ENCODE measurements around the gene DEFB108B. TPM values are rescaled to one million over a fixed set of nuclear protein-coding genes. Genes with fewer than 3 reads are reported as not detected.
A peak's percentile ranks its signal among the peaks of the same experiment; 100 is the strongest.
"Not testable (repeated sequence)": the region's sequence is repeated elsewhere in the genome, so short reads cannot be mapped to it uniquely, and the experiment has no call there.

The DEFB108B gene
- polyA plus RNA-seq, 2 of the 4 experiments (the other 2 are of a cell fraction): not detected

GRCh38 chr11:71800335-71800953 is 32.6 kb upstream of the DEFB108B start:
- POLR2A ChIA-PET, FAIRE-seq, H3K4me2 ChIP-seq, H3K27ac ChIP-seq, H3K4me3 ChIP-seq, H3K4me1 ChIP-seq, H3K9me3 ChIP-seq, ATAC-seq: not testable (repeated sequence)
- CTCF ChIA-PET: interaction anchor here (0.6 to 1.8 kb wide), 13 partner anchors 8 to 630 kb away, joined by 3 to 10 read pairs (median 3); no protein-coding TSS in a partner anchor
- peak; percentile 59 to 79 for DNase-seq (ENCODE audit: low read depth in 1 of 2, low spot score in 1 of 2)
- 23% methylated on average over 13 of the region's 13 CpGs for WGBS (ENCODE audit: missing lambda C conversion rate)
- TF ChIP-seq CTCF (IDR thresholded peaks at IDR 0.05): peak; percentile 80
- peak; percentile 56 for TF ChIP-seq SMC3 (IDR thresholded peaks at IDR 0.05)
- TF ChIP-seq RAD21 (conservative IDR thresholded peaks at IDR 0.05 in 1 of 2, IDR thresholded peaks at IDR 0.05 in 1 of 2): peak; percentile 51 to 73; a peak in 4 of 5 replicates

GRCh38 chr11:71801026-71801425 is 32.0 kb upstream of the DEFB108B start:
- FAIRE-seq; POLR2A ChIA-PET; H3K4me2 ChIP-seq; DNase-seq (ENCODE audit: low read depth in 1 of 2, low spot score in 1 of 2); H3K9me3 ChIP-seq; H3K27ac ChIP-seq; ATAC-seq; H3K4me3 ChIP-seq; H3K4me1 ChIP-seq: not testable (repeated sequence)
- 92% methylated on average over 2 of the region's 2 CpGs for WGBS (ENCODE audit: missing lambda C conversion rate)
- CTCF ChIA-PET: interaction anchor here (0.6 to 1.3 kb wide), 8 partner anchors 9 to 630 kb away, joined by 3 to 7 read pairs (median 4); no protein-coding TSS in a partner anchor

GRCh38 chr11:71802874-71803273 is 30.1 kb upstream of the DEFB108B start:
- FAIRE-seq; H3K4me2 ChIP-seq; H3K27ac ChIP-seq; H3K4me1 ChIP-seq; H3K9me3 ChIP-seq; DNase-seq (ENCODE audit: low read depth in 1 of 2, low spot score in 1 of 2); POLR2A ChIA-PET; ATAC-seq; H3K4me3 ChIP-seq: not testable (repeated sequence)
- CTCF ChIA-PET: interaction anchor here (0.8 to 1.6 kb wide), 2 partner anchors 15 to 628 kb away, joined by 3 to 5 read pairs; no protein-coding TSS in a partner anchor
- WGBS (ENCODE audit: missing lambda C conversion rate): 61% methylated on average over 6 of the region's 7 CpGs

- H3K9me3 ChIP-seq; FAIRE-seq; DNase-seq (ENCODE audit: low read depth in 1 of 2, low spot score in 1 of 2); POLR2A ChIA-PET; H3K4me1 ChIP-seq; H3K27ac ChIP-seq; H3K4me2 ChIP-seq; H3K4me3 ChIP-seq; ATAC-seq: not testable (repeated sequence)
- CTCF ChIA-PET: interaction anchor here (1.4 to 1.6 kb wide), 2 partner anchors 10 to 626 kb away, joined by 5 to 6 read pairs; no protein-coding TSS in a partner anchor
- 84% methylated on average over 8 of the region's 9 CpGs for WGBS (ENCODE audit: missing lambda C conversion rate)
These were observed 28.6 kb upstream of the DEFB108B start for GRCh38 chr11:71804158-71804947.

- H3K27ac ChIP-seq; H3K4me3 ChIP-seq; DNase-seq (ENCODE audit: low read depth in 1 of 2, low spot score in 1 of 2); H3K4me1 ChIP-seq; POLR2A ChIA-PET; ATAC-seq; FAIRE-seq; H3K9me3 ChIP-seq: not testable (repeated sequence)
- peak overlapping the region; percentile 65; the same call in 2 of the 3 replicates for H3K4me2 ChIP-seq
- WGBS (ENCODE audit: missing lambda C conversion rate): 98% methylated on average over 3 of the region's 3 CpGs
- CTCF ChIA-PET: interaction anchor here (1.3 to 2.6 kb wide), 2 partner anchors 12 to 212 kb away, joined by 3 to 7 read pairs; no protein-coding TSS in a partner anchor
These were observed 20.5 kb upstream of the DEFB108B start for GRCh38 chr11:71812529-71812928.

GRCh38 chr11:71813481-71814355 is 19.3 kb upstream of the DEFB108B start:
- FAIRE-seq, H3K9me3 ChIP-seq, POLR2A ChIA-PET, H3K4me1 ChIP-seq: not testable (repeated sequence)
- 17% methylated on average over 11 of the region's 46 CpGs for WGBS (ENCODE audit: missing lambda C conversion rate)
- peak overlapping the region; percentile 55 for H3K4me3 ChIP-seq
- TF ChIP-seq RAD21 (conservative IDR thresholded peaks at IDR 0.05 in 1 of 2, IDR thresholded peaks at IDR 0.05 in 1 of 2): peak; percentile 58 to 60
- TF ChIP-seq CTCF (IDR thresholded peaks at IDR 0.05): peak; percentile 56
- TF ChIP-seq JUN (IDR thresholded peaks at IDR 0.05): 0 out of 5 replicates have a peak, but pooled peaks of 1 of the 2 experiments have one; percentile 32
- peak; percentile 35 for TF ChIP-seq POLR2A (IDR thresholded peaks at IDR 0.05; ENCODE audit: low read length)
- peak; percentile 54 for TF ChIP-seq SMC3 (IDR thresholded peaks at IDR 0.05)
- ATAC-seq (peak; percentile 64 to 97), DNase-seq (ENCODE audit: low read depth in 1 of 2, low spot score in 1 of 2) (peak; percentile 65 to 80)
- CTCF ChIA-PET: interaction anchor here (0.6 to 2.6 kb wide), 4 partner anchors 9 to 397 kb away, joined by 3 to 7 read pairs (median 5); no protein-coding TSS in a partner anchor
- peak overlapping the region; percentile 65 for H3K4me2 ChIP-seq
- peak overlapping the region; percentile 76 to 93 for H3K27ac ChIP-seq

- H3K27ac ChIP-seq; DNase-seq (ENCODE audit: low read depth in 1 of 2, low spot score in 1 of 2); CTCF ChIA-PET; H3K4me1 ChIP-seq; H3K9me3 ChIP-seq; POLR2A ChIA-PET; H3K4me2 ChIP-seq; FAIRE-seq; ATAC-seq; H3K4me3 ChIP-seq: not testable (repeated sequence)
- 35% methylated on average over 1 of the region's 1 CpG for WGBS (ENCODE audit: missing lambda C conversion rate)
These were observed 11.5 kb upstream of the DEFB108B start for GRCh38 chr11:71821539-71821938.

- H3K4me3 ChIP-seq; H3K9me3 ChIP-seq; ATAC-seq; DNase-seq (ENCODE audit: low read depth in 1 of 2, low spot score in 1 of 2); FAIRE-seq; CTCF ChIA-PET; H3K4me1 ChIP-seq; H3K4me2 ChIP-seq; POLR2A ChIA-PET; H3K27ac ChIP-seq: not testable (repeated sequence)
- WGBS (ENCODE audit: missing lambda C conversion rate): 65% methylated on average over 3 of the region's 3 CpGs
These were observed 3.8 kb upstream of the DEFB108B start for GRCh38 chr11:71829247-71829646.

All from A549 (cell line).